Measurements from ENCODE around the gene PHYKPL.

Gene PHYKPL

GRCh38 chr5:178229861-178230260 lies 2.7 kb downstream of the PHYKPL start:
- TF ChIP-seq CTCF (IDR thresholded peaks at IDR 0.05): no peak

- TF ChIP-seq CTCF (IDR thresholded peaks at IDR 0.05): no peak
Measured at GRCh38 chr5:178228609-178229008, 4.0 kb downstream of the PHYKPL start.

GRCh38 chr5:178227929-178228328 lies 4.7 kb downstream of the PHYKPL start:
- no peak for TF ChIP-seq CTCF (IDR thresholded peaks at IDR 0.05)

GRCh38 chr5:178227138-178227659 lies 5.4 kb downstream of the PHYKPL start:
- no peak for TF ChIP-seq CTCF (IDR thresholded peaks at IDR 0.05)

- no peak for TF ChIP-seq CTCF (IDR thresholded peaks at IDR 0.05)
Measured at GRCh38 chr5:178225174-178225573, 7.4 kb downstream of the PHYKPL start.

- no peak for TF ChIP-seq CTCF (IDR thresholded peaks at IDR 0.05)
Measured at GRCh38 chr5:178224403-178224802, 8.2 kb downstream of the PHYKPL start.

GRCh38 chr5:178223828-178224335 lies 8.7 kb downstream of the PHYKPL start:
- no peak for TF ChIP-seq CTCF (IDR thresholded peaks at IDR 0.05)

Measured in LNCAP (cell line).